Stimulated activated CD4-positive, alpha-beta T cell treated with anti-CD3 and anti-CD28 coated beads, Interleukin-15, amount 100 ng/mL, for 1 hour (primary cell): ENCODE measurements around the gene DAZAP1.
"Not testable (repeated sequence)": the region's sequence is repeated elsewhere in the genome, so short reads cannot be mapped to it uniquely, and the experiment has no call there.

Experiments
- DNase-seq, 2 donors: peaks; one replicate each; pipeline ENCODE4 v3.0.0-alpha.2; 2020; ENCODE audit warnings: low read depth in 1 of 2, low spot score in 1 of 2

DAZAP1 gene

GRCh38 chr19:1410136-1410786 lies 2.9 kb downstream of the DAZAP1 start:
- DNase-seq, result no peak

- DNase-seq, result no peak
Measured at GRCh38 chr19:1410789-1411188, 3.4 kb downstream of the DAZAP1 start.

- DNase-seq, result no peak
Measured at GRCh38 chr19:1411255-1412191, 4.1 kb downstream of the DAZAP1 start.

- DNase-seq, result no peak
Measured at GRCh38 chr19:1412323-1412923, 5.0 kb downstream of the DAZAP1 start.

GRCh38 chr19:1412995-1413800 lies 5.8 kb downstream of the DAZAP1 start:
- DNase-seq, result no peak

GRCh38 chr19:1416014-1416841 lies 8.8 kb downstream of the DAZAP1 start:
- DNase-seq, result no peak

- no peak for DNase-seq
Measured at GRCh38 chr19:1417145-1417544, 9.8 kb downstream of the DAZAP1 start.

- DNase-seq, result no peak
Measured at GRCh38 chr19:1417681-1418495, 10.5 kb downstream of the DAZAP1 start.

- DNase-seq, result no peak
Measured at GRCh38 chr19:1418496-1418775, 11.1 kb downstream of the DAZAP1 start.

GRCh38 chr19:1418951-1419738 lies 11.8 kb downstream of the DAZAP1 start:
- DNase-seq, result no peak

- not testable (repeated sequence) for DNase-seq
Measured at GRCh38 chr19:1420085-1420484, 12.7 kb downstream of the DAZAP1 start.

- DNase-seq, result no peak
Measured at GRCh38 chr19:1420590-1420989, 13.2 kb downstream of the DAZAP1 start.

GRCh38 chr19:1421218-1421957 lies 14.0 kb downstream of the DAZAP1 start:
- no peak for DNase-seq

GRCh38 chr19:1421958-1422305 lies 14.5 kb downstream of the DAZAP1 start:
- DNase-seq, result no peak

GRCh38 chr19:1422360-1422759 lies 15.0 kb downstream of the DAZAP1 start:
- DNase-seq, result no peak

GRCh38 chr19:1422943-1423342 lies 15.6 kb downstream of the DAZAP1 start:
- DNase-seq, result no peak

- no peak for DNase-seq
Measured at GRCh38 chr19:1423436-1424191, 16.2 kb downstream of the DAZAP1 start.
